Myometrial cell (primary cell): ENCODE results near the gene ZNF107. TPM values are rescaled to one million over a fixed set of nuclear protein-coding genes. Genes with fewer than 3 reads are reported as not detected.

Experiments used
- total RNA-seq: library from RNA; depleted of rRNA; stranded (reverse); fragments of >200 nt; gene quantifications from 2 replicates; pipeline ENCODE4 v1.2.3, GENCODE V29; 2015

Gene ZNF107
- total RNA-seq = 0.86 and 1.9 TPM in 2 replicates

DNA sequence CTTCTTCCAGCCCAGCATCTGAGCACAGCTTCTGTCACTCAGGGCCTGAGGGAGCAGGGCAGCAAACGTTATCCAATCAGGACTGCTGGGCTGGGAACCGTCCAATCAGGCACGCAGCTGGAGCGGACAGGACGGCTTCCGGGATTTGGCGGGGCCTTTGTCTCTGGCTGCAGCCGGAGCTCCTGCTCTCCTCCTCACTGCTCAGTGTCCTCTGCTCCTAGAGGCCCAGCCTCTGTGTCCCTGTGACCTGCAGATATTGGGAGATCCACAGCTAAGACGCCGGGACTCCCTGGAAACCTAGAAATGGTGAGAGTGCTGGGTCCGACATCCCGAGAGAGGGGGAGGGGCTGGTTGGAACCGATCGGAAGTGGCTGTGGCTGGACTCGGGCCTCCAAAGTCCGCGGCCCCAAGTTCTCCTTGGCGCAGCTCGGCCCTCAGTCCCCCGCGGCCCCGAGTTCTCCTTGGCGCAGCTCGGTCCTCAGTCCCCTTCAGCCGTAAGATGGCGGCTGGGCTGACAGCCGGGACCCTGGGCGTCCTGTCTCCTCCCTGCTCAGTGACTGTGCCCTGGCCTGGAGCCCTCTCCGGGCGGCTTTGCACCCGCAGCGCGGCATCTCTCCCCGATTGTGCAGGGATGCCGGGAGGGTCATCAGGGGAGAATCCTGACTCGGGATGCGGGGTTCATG lies at the start of gene ZNF107:
Gene ZNF107, plus strand, starts transcription at position 154 of the 683 bp plus-strand sequence. Its CDS starts 150 bp downstream, at position 304.

Other genes starting within 250 kb of the ZNF107 start
- 4.0 and 10.1 TPM in 2 replicates for gene ZNF680, start 103.1 kb upstream of the ZNF107 start, total RNA-seq
- gene ZNF138, start 128.3 kb downstream of the ZNF107 start, total RNA-seq = 3.5 and 4.3 TPM in 2 replicates
- 1.9 and 4.9 TPM in 2 replicates for gene ZNF273, start 237.1 kb downstream of the ZNF107 start, total RNA-seq